Ishikawa (cell line): ENCODE data around the gene FAM181B.

Experiments used
- CREB1 ChIP-seq: IDR thresholded peaks from 2 replicates; pipeline ENCODE4 v1.6.1; 2012; ENCODE audit warnings: low read depth
- EGR1 ChIP-seq: IDR thresholded peaks from 2 replicates; pipeline ENCODE4 v1.6.1; 2012
- EP300 ChIP-seq: IDR thresholded peaks from 2 replicates; pipeline ENCODE4 v1.6.1; 2012; ENCODE audit warnings: borderline replicate concordance
- FOXM1 ChIP-seq: IDR thresholded peaks from 2 replicates; pipeline ENCODE4 v1.6.1; 2012; ENCODE audit warnings: low read depth, borderline replicate concordance
- NFIC ChIP-seq: IDR thresholded peaks from 2 replicates; pipeline ENCODE4 v1.6.1; 2012
- RAD21 ChIP-seq: IDR thresholded peaks from 2 replicates; pipeline ENCODE4 v1.6.1; 2012; ENCODE audit warnings: low read depth
- TAF1 ChIP-seq: IDR thresholded peaks from 2 replicates; pipeline ENCODE4 v1.6.1; 2012; ENCODE audit warnings: low read depth, mild to moderate bottlenecking
- TEAD4 ChIP-seq: IDR thresholded peaks from 2 replicates; pipeline ENCODE4 v1.6.1; 2012
- YY1 ChIP-seq: IDR thresholded peaks from 2 replicates; pipeline ENCODE4 v1.6.1; 2012; ENCODE audit warnings: low read depth
- TF ChIP-seq, protein P1 (sequence below): IDR thresholded peaks from 2 replicates; pipeline ENCODE4 v1.6.1; 2012
- TF ChIP-seq, protein P2 (sequence below): IDR thresholded peaks from 2 replicates; pipeline ENCODE4 v1.6.1; 2012; ENCODE audit warnings: low read depth, mild to moderate bottlenecking
- TF ChIP-seq, protein P3 (sequence below): IDR thresholded peaks from 2 replicates; pipeline ENCODE4 v1.6.1; 2012

DNA sequence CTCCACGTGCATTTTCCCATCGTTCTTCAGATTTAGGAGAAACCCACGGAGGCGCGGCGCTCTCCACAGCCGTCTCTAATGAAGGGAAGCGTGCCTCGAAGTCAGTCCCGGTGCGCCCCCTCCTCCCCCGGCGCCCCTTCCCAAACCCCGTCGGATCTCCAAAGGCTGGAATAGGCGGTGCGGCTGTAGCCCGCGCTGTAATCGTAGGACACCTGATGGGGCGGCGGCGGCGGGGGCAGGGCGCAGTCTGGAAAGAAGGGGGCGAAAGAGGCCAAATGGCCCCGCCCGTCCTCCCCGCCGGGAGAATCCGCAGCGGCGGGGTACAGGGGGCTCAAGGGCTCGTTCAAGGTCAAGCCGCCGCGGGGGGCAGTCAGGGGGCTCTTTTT, 1.3 kb downstream of the FAM181B start:
- TF ChIP-seq TAF1 (no peak), FOXM1 (no peak), RAD21 (no peak), EP300 (no peak), CREB1 (no peak), NFIC (no peak), EGR1 (no peak), YY1 (no peak), TEAD4 (no peak)
- TF ChIP-seq, protein P1, sequence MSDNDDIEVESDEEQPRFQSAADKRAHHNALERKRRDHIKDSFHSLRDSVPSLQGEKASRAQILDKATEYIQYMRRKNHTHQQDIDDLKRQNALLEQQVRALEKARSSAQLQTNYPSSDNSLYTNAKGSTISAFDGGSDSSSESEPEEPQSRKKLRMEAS: no peak
- TF ChIP-seq, protein P2, sequence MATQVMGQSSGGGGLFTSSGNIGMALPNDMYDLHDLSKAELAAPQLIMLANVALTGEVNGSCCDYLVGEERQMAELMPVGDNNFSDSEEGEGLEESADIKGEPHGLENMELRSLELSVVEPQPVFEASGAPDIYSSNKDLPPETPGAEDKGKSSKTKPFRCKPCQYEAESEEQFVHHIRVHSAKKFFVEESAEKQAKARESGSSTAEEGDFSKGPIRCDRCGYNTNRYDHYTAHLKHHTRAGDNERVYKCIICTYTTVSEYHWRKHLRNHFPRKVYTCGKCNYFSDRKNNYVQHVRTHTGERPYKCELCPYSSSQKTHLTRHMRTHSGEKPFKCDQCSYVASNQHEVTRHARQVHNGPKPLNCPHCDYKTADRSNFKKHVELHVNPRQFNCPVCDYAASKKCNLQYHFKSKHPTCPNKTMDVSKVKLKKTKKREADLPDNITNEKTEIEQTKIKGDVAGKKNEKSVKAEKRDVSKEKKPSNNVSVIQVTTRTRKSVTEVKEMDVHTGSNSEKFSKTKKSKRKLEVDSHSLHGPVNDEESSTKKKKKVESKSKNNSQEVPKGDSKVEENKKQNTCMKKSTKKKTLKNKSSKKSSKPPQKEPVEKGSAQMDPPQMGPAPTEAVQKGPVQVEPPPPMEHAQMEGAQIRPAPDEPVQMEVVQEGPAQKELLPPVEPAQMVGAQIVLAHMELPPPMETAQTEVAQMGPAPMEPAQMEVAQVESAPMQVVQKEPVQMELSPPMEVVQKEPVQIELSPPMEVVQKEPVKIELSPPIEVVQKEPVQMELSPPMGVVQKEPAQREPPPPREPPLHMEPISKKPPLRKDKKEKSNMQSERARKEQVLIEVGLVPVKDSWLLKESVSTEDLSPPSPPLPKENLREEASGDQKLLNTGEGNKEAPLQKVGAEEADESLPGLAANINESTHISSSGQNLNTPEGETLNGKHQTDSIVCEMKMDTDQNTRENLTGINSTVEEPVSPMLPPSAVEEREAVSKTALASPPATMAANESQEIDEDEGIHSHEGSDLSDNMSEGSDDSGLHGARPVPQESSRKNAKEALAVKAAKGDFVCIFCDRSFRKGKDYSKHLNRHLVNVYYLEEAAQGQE: no peak
- TF ChIP-seq, protein P3, sequence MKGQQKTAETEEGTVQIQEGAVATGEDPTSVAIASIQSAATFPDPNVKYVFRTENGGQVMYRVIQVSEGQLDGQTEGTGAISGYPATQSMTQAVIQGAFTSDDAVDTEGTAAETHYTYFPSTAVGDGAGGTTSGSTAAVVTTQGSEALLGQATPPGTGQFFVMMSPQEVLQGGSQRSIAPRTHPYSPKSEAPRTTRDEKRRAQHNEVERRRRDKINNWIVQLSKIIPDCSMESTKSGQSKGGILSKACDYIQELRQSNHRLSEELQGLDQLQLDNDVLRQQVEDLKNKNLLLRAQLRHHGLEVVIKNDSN: no peak
